Fibroblast of skin of left quadriceps (primary cell): ENCODE data around the gene RBM38.
"Not testable (repeated sequence)": the region's sequence is repeated elsewhere in the genome, so short reads cannot be mapped to it uniquely, and the experiment has no call there.

Experiments
- DNase-seq, 2 experiments: peaks; one replicate each; pipeline ENCODE4 v3.0.0-alpha.2; 2013; ENCODE audit warnings: low read depth in 2 of 2

RBM38 gene

DNA sequence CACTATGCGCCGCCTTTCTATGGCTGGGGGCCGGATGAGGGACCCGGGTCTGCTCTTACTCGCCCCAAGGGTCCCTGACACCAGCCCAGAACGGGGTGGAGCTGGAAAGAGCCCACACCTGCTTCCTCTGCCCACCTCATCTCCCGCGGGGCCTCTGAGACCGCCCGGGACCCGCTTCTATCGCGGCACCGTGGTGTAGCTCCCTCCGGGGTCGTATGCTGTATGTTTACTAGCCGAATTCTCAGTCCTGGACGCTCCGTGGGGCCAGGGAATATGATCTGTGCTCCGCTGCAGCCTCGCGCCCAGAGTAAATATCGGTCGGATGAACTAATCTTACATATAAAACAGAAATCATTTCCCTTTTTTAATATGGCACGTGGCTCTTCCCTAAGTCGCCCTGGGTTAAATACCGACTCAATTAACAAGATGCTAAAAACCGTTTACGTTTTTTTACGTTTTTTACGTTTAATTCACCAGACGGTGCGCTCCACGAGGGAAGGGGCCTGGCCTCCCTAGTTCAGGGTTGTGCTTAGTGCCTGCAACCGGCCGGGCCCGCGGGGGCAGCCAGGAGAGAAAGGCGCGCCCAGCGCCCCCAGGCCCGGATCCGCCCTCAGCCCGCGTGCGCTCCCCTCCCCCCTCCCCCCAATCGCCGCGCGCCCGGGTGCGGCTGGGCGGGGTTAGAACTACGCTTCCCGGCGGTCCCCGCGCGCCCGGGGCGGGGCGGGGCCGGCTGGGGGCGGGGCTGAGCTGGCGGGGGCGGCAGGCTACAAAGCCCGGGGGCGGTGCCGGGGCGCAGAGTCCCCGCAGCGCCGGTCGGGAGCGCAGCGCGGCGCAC lies at the start of gene RBM38:
Gene RBM38 (plus strand): TSS at position 793 of the 835 bp plus-strand sequence. CDS start 186 bp downstream, outside the sequence.
- DNase-seq = peak; percentile 34 to 46

DNA sequence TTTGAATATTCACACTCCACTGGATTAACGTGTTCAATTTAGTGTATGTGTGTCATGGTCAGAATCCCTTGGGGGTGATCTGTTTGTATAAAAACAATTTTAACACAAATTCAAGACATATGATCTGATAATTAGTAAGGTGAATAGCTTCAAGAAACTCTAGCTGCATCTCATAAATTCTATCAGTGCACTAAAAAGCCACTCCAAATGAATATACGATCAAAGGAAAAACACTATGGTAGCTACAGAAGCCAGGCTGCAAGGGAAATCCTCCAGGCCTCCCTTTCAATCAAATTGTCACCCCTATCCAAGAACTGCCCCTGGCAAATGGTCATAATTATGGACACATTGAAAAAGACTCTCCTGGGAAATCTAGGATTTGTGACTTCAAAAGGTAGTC lies 49.5 kb upstream of the RBM38 start:
- DNase-seq = no peak

DNA sequence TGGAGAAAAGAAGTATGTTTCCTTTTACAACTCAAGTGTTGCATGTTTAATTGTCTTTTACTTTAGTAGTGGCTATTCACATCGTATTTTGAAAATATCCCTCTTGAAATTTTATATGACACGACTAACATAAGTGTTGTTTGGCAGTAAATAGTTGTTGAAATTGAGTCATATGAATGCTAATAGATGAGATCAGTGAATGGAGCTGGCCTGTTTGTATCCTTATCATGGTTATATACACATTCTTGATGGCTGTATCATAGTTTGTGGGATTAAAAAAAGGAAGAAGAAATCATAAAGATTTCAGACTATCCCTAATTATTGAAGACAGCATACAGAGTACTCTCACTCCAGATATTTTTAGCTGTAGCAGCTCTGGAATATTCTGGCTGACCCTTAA lies 48.4 kb upstream of the RBM38 start:
- no peak for DNase-seq

DNA sequence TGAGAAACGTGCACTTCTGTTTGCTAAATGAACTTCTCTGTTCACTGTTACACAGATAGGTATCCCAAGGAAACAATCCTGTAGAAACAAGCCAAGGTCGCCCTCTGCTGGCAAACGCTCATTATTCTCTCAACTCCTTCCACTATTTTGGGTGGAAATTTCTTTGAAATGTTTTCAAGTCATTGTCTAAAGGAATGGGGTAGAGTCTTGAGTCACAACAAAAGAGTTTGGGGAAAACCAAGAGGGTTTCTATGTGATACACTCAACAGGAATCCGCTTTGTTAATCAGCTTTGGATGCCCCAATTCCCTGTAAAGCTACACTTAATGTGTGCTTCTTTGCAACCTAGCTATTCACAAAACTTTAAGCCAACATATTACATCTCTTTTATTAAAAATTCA lies 44.7 kb upstream of the RBM38 start:
- peak; percentile 30 to 44 for DNase-seq

DNA sequence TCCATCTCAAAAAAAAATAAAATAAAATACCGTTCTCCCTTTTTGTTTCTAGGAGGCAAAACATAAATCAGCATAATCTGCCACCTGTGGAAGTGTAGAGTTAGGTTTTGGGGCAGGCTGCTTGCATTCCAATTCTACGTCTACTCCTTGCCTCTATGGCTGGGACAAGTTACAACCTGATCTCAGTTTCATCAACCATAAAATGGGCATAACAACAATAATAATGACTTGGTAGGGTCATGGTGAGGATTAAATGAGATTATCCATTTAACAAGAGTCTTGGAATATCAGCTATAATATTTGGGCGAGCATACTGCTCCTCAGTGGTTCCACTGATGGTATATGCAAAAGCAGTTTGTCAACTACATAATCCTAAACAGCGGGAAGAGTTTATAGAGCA lies 43.8 kb upstream of the RBM38 start:
- DNase-seq = no peak

DNA sequence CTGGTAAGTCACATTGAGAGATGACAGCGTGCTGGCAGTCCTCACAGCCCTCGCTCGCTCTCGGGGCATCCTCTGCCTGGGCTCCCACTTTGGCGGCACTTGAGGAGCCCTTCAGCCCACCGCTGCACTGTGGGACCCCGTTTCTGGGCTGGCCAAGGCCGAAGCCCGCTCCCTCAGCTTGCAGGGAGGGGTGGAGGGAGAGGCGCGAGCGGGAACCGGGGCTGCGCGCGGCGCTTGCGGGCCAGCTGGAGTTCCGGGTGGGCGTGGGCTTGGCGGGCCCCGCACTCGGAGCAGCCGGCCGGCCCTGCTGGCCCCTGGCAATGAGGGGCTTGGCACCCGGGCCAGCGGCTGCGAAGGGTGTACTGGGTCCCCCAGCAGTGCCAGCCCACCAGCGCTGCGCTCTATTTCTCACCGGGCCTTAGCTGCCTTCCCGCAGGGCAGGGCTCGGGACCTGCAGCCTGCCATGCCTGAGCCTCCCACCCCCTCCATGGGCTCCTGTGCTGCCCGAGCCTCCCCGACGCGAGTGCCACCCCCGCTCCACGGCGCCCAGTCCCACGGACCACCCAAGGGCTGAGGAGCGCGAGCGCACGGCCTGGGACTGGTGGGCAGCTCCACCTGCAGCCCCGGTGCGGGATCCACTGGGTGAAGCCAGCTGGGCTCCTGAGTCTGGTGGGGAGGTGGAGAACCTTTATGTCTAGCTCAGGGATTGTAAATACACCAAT lies 42.8 kb upstream of the RBM38 start:
- DNase-seq = not testable (repeated sequence)

DNA sequence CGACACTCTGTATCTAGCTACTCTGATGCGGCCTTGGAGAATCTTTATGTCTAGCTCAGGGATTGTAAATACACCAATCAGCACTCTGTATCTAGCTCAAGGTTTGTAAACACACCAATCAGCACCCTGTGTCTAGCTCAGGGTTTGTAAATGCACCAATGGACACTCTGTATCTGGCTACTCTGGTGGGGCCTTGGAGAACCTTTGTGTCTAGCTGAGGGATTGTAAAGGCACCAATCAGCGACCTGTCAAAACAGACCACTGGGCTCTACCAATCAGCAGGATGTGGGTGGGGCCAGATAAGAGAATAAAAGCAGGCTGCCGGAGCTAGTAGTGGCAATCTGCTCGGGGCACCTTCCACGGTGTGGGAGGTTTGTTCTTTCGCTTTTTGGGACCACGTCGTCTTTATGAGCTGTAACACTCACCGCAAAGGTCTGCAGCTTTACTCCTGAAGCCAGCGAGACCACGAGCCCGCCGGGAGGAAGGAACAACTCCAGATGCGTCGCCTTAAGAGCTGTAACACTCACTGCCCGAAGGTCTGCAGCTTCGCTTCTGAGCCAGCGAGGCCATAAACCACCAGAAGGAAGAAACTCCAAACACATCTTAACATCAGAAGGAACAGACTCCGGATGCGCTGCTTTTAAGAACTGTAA lies 42.1 kb upstream of the RBM38 start:
- DNase-seq = not testable (repeated sequence)

DNA sequence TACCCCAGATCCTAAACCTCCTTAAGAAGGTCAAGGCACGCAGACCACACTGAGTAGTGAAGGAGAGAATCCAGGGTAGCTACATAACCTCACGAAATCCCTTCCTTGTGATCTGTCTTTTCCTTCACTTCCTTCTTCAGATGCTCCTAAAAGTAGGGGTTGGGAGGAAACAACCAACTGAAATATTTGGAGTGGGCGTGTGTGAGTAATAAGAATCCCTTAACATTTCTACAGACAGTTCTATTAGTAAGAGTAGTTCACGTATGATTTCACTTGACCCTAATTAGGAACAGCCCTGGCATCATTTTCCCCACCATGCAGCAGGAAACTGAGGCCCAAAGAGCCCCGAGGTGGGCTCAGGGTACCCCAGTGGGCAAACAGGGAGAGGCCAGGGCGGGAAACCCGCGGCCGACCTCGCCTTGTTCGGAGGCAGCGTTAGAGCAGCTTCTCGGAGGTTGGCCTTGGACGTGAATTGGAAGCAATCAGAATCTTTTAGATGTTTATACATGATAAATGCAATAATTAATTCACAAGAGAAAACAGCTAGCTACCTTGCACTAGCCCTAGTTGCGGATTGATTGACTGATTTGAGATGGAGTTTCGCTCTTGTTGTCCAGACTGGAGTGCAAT lies 41.0 kb upstream of the RBM38 start:
- no peak for DNase-seq

DNA sequence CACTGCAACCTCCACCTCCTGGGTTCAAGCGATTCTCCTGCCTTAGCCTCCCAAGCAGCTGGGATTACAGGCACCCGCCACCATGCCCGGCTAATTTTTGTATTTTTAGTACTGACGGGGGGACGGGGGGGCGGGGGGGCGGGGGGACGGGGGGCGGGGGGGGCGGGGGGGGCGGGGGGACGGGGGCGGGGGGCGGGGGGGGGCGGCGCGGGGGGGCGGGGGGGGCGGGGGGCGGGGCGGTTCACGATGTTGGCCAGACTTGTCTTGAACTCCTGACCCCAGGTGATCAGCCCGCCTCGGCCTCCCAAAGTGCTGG lies 40.5 kb upstream of the RBM38 start:
- not testable (repeated sequence) for DNase-seq

DNA sequence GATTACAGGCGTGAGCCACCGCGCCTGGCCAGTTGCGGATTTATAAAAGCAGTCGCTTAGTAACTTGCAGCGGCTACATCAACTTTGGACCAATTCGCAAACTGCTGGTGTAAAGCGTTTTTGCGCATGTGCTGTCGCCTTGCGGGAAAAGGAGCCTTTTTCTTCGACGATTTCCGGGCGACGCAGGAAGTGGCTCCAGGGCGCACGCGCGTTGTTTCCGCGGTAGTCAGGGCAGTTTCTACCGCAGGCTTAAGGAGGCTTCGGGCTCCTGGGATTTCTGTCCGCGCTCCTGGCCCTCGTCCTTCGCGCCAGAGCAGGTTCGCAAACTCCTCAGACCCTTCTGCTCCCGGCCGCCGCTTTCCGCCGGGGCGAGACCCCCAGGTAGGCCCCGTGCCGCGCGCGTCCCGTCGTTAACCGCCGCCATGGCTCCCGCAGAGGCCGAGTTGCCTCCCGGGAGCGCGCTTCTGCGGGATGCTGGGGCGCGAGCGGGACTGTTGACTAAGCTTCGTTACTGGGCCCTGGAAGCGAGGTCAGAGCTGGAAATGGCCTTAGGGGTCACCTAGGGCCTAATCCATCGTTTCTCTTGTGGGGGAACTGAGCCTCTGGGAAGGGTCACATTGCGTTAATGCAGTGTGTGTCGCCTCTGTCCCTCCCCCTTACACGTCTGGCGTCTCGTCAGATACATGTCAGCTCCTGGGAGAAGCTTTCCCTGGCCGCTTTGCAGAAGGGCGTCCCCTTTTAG lies 40.0 kb upstream of the RBM38 start, which contains the start of gene RAE1:
Gene RAE1 (plus strand): TSS at position 214 of the 742 bp plus-strand sequence. CDS start 2,784 bp downstream, outside the sequence.
- peak; percentile 75 to 79 for DNase-seq

DNA sequence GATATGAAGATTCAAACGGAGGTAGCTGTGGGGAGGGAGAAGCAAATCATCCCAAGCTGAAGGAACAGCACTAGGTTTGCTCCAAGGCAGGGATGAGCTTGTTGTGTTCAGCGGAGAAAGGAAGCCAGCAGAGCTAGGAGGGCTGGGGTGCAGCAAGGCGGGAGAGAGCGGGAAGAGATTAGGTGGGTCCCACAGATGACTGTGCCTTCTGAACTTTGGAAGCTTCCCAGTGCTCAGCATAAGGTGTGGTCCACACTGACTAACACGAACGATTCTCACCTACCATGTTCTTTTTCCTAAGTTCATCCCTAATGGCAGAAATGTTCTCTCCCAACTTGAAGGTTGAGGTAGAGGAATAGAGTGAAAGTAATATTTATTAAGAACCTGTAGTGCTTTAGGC lies 38.9 kb upstream of the RBM38 start:
- DNase-seq = no peak

DNA sequence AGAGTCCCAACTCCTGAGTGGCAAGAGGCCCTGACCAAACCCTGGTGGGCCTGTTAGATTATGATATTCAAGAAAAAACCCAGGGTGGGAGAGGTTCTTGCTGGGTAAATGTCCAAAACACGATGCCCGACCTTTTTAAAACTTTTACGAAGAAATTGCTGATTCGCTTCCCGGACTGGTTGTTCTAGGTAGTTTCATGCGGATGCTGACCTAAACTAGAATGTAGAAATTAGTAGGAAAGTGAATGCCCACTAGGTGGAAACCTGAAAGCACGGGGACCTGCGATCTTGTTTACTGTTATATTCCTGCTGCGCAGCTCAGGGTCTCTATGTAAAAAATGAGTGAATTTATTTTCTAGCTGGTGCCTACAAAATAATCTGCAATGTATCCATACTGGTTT lies 37.8 kb upstream of the RBM38 start:
- DNase-seq = no peak

DNA sequence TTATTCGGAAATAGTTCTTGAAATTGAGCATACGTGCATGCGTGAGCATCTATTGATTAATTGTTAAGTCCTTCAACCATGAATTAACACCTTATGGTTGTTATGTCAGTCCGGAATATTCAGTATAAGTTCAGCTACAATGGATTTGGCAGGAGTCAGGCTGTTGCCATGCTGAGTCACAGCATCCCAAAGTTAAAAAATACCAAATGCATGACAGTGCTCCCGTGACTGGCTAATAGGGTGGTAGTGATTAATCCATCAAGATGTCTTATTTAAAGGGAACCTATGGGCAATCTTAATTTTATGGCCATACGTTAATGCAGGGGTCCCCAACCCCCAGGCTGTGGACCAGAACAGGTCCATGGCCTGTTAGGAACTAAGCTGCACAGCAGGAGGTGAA lies 29.7 kb upstream of the RBM38 start:
- peak; percentile 52 to 55 for DNase-seq

DNA sequence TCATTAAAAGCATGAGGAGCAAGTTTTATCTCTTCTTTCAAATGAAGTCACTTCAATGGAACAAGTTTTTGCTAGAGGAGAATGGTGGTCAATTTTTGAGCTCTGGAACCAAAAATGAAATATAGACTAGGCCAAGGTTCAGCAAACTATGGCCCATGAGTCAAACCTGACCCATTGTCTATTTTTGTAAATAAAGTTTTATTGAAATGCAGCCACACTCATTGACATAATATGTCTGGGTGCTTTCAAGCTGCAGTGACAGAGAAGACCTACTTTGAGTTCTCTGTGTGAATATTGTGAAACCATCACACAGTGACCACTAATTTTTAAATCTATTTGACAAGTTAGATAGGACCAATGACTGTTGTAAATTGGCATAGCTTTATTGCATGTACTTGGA lies 26.7 kb upstream of the RBM38 start:
- no peak for DNase-seq

DNA sequence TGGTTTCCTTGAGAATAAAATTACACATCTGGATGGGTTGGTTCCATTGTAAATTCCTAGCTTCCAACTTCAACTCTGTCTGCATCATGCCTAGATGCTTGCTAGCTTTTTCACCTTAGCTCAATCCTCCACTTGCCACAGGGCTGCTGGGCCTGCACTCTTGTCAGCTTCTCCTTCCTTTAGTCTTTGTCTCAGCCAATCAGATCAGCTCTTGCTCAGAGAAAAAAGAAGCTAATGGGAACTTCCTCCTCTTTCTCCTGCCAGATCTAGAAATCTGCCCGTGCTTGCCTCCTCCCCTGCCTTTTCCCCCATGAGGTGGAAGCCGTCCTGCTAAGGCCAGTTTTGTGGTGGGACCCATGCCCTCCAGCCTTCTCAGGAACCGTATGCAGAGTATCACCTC lies 21.6 kb upstream of the RBM38 start:
- DNase-seq = no peak

DNA sequence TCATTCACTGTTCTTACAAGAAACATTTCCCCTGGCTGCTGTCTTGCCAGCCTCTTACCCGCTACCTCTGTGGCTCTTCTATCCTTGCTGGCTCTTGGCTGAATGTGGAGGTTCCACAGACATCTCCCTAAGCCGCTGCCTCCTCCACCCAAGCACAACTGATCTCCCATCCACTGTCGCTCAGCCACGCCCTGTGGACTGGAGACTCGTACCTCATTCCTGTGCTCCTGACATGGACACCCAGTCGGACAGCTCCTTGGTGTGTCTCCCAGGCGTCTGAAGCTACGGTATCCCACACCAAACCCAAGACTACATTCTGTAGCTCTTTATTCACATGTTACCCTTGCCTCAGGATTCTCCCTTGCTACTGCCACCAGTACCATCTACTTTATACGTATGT lies 20.9 kb upstream of the RBM38 start:
- DNase-seq = no peak

DNA sequence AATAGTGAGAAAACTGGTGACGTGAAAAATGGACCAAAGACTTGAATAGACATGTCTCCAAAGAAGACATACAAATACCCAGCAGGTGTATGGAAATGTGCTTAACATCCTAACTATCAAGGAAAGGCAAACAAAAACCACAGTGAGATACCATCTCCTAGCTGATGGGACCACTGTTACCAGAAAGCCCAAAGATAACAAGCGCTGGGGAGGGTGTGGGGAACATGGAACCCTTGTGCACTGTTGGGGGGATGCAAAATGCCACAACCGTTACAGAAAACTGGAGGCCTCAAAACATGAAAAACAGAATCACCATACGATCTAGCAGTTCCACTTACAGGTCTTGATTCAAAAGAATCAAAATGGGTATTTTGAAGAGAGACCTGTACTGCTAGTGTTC lies 19.8 kb upstream of the RBM38 start:
- no peak for DNase-seq

DNA sequence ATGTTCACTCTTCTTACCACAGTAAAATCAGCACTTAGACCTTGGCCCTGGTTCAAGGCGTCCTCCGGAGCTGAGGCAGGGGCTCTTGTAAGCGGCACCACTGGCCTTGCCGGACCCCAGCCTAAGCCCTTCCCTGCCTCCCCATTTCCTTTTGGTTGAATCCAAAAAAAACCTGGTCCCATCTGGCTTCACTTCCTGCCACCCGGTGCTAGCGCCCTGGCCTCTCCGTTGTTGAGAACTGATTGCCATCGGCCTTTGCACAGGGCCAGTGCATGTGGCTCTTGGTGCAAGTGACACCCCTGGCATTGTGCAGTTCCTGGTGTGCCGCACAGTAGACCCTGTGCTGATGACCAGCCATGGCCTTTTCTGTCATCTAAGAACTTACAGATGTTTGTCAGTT lies 19.0 kb upstream of the RBM38 start:
- DNase-seq = no peak

DNA sequence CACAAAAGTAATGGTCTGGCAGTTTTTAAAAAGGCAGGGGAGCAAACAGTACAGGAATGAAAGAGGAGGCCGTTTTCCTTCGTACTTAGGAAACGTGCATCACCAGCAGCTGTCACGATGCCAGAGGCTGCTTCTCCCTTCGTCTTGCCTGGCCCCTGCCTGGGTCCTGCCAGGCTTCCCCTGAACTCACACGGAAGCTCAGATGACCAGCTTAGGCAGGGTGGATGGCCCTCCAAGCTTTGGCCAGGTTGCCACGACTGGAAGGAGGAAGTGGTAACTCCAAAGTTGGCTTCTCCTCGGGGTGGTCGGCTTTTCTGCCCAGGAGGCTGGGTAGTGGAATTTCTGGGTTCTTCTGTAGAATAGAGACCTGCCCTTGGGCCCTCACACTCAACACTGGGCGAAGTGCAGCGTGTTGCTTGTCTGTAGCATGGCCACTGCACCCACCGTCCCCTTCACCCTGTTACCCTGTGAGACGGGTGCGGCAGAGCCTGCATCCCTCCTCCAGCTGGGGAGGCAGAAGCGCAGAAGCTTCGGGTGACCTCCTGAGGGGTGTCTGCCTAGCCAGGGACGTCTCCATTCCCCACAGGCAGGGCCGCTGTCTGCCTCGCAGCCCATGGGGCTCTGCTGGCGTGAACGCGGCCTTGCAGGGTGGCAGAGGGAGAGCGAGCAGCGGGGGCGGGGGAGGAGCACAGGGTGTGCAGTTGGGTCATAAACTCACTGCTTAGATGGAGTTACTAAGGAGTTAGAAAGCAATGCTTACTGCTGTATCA lies 18.4 kb upstream of the RBM38 start:
- DNase-seq = no peak

DNA sequence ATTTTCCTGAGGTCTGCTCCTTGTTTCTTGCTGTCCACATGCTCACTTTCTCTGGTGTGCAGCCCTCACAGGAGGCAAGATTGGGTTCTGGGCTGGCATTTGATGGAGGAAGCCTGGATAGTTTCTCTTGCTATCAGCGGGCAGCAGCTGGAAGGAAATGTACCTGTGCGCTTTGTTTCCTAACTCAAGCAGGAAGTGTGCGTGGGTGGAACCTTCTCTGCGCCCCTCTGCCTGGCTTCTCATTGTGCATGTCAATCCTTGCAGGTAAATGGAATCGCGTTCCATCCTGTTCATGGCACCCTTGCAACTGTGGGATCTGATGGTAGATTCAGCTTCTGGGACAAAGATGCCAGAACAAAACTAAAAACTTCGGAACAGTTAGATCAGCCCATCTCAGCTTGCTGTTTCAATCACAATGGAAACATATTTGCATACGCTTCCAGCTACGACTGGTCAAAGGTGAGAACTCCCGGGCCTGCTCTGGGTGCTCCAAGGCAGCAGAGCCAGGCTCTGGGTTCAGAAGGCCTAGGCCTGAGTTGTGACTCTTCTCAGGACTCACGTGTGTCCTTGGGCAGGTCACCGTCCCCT lies 16.8 kb upstream of the RBM38 start:
- DNase-seq = no peak
